ENCODE measurements around the gene AHRR. TPM values are rescaled to one million over a fixed set of nuclear protein-coding genes. Genes with fewer than 3 reads are reported as not detected.
A peak's percentile ranks its signal among the peaks of the same experiment; 100 is the strongest.

AHRR gene
- total RNA-seq, 2 donors from 2014 or later, result 0.80 to 4.4 TPM

DNA sequence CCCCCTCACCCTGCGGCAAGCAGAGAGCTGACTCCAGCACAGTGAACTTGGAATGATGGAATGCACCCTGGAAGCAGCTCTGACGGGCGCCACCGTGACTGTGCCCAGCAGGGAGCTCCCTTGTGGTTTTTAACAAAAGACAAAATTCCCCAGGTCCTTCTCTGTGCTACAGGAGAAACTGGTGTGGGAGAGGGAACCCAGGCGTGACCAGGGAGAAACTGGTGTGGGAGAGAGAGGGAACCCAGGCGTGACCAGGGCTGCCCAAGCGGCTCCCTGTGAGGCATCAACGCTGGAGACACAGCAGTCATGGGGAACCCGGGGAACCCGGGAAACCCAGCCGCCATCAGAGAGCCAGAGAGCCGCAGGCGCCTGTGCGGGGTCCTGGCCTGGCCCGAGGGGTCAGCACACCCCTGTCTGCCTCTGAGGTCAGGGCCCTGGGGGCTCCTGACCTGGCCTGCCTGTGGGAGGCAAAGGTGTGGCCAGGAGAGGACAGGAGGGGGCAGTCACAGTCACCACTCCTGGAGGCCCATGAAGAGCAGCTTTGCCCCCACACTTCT lies 3.1 kb upstream of the AHRR start:
- Mint-ChIP-seq H3K36me3 (ENCODE audit: low read depth) (peaks cover 3% of the 10 kb centered on the region), H3K27ac (no peak overlapping the region), H3K27me3 (peaks cover 12% of the 10 kb centered on the region), H3K4me3 (no peak overlapping the region), H3K4me1 (peaks cover 7% of the 10 kb centered on the region)
- no peak for ATAC-seq
- H3K9me3 ChIP-seq (ENCODE audit: control insufficient read depth, low read length, poor library complexity, severe bottlenecking), result no peaks in the 10 kb centered on the region
- no peak for DNase-seq

DNA sequence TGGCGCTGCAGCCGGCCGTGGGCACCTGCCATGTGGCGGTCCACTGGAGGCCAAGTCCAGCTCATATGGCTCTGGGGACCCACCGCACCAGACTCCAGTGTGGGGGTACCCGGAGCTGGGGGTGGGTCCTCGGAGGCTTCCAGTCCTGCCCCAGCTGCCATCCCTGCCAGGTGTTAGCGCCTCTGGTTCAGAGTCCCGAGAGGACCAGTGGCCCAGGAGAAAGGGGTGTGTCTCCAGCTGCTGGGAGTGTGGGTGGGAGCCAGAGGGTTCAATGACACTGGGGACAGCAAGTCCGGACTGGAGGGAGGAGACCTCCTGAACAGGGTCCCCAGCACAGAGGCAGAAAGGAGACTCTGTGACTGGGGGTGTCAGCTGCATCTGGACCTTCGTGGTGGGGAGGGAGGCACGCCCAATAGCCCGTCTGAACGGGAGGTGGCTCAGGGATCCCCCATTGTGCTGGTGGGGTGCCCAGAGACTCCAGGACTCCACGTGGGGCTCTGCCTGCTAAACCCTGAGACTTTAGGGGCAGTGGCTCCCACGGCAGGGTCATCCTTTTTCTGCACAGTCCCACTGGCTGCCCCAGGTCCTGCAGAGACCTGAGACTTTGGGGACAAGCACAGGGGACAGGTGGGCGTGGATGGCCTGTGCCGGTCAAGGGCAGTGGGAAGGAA lies 2.4 kb upstream of the AHRR start:
- Mint-ChIP-seq H3K27ac (no peak overlapping the region), H3K27me3 (peaks cover 12% of the 10 kb centered on the region), H3K4me1 (peaks cover 7% of the 10 kb centered on the region), H3K36me3 (ENCODE audit: low read depth) (peaks cover 3% of the 10 kb centered on the region), H3K4me3 (no peak overlapping the region)
- ATAC-seq (no peak), DNase-seq (no peak)
- no peaks in the 10 kb centered on the region for H3K9me3 ChIP-seq (ENCODE audit: control insufficient read depth, low read length, poor library complexity, severe bottlenecking)

DNA sequence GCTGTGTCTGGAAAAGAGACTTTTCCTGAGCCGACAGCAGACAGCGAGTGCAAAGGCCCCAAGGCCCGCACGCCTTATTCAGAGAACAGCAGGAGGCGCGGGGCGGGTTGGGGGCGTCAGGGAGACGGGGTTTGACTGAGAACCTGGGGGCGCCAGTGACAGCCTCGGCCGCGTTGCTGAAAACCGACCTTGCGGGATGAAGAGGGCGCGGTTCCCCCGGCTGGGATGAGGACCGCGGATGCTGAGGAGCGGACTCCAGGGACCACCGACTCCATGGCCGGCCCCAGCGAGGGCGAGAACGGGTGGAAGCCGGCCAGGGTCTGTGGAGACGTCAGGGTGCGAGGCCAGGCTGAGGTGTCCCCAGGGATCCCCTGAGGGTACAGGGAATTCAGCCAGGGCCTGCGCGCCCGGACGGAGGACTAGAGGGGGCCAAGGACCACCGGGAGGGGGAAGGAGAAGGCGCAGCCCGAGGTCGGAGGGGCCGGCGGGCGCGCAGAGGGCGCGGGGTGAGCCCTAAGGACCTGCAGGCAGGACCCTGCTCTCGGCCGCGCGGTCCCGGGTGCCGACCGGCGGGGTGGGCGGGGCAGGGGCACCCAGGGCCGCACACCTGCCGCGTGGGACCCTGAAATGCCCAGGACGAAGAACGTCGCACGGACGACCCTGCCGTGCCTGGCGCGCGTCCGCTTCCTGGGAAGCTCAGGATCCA lies 837 bp upstream of the AHRR start:
- no peaks in the 10 kb centered on the region for H3K9me3 ChIP-seq (ENCODE audit: control insufficient read depth, low read length, poor library complexity, severe bottlenecking)
- DNase-seq, result no peak
- H3K27me3 Mint-ChIP-seq, result peaks cover 18% of the 10 kb centered on the region
- H3K36me3 Mint-ChIP-seq (ENCODE audit: low read depth), result peaks cover 3% of the 10 kb centered on the region
- H3K4me1 Mint-ChIP-seq, result peaks cover 7% of the 10 kb centered on the region
- ATAC-seq, result no peak
- peak overlapping the region; percentile 86 for H3K4me3 Mint-ChIP-seq
- H3K27ac Mint-ChIP-seq, result no peak overlapping the region

DNA sequence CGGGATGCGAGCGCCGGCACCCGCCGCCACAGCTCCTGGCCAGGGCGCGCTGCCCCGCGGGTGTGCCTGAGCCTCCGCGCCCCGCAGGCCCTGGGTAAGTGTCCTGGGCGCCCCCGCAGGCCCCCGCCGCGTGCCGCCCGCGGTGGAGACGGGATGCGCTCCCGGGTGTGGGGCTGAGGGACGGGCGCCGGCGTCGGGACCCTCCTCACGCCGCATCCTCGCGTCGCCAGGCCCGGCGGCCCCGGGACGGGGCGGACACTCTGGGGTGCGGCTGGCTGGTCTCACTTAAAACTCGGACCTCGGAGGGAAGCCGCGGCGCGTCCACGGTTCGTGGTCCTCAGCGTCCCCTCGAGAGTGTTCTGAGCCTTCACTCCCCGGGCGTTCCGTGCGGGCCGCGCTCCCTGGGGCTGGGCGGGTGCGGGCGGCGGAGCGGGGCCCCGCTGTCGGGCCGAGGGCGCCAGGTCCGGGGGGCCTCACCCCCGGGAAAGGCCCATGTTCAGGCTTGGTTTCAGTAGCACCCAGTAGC lies 275 bp downstream of the AHRR start:
- ATAC-seq, result no peak
- Mint-ChIP-seq H3K4me3 (no peak overlapping the region), H3K27ac (no peak overlapping the region), H3K4me1 (peaks cover 7% of the 10 kb centered on the region), H3K27me3 (peaks cover 28% of the 10 kb centered on the region), H3K36me3 (ENCODE audit: low read depth) (no peaks in the 10 kb centered on the region)
- no peak for DNase-seq
- H3K9me3 ChIP-seq (ENCODE audit: control insufficient read depth, low read length, poor library complexity, severe bottlenecking), result no peaks in the 10 kb centered on the region

DNA sequence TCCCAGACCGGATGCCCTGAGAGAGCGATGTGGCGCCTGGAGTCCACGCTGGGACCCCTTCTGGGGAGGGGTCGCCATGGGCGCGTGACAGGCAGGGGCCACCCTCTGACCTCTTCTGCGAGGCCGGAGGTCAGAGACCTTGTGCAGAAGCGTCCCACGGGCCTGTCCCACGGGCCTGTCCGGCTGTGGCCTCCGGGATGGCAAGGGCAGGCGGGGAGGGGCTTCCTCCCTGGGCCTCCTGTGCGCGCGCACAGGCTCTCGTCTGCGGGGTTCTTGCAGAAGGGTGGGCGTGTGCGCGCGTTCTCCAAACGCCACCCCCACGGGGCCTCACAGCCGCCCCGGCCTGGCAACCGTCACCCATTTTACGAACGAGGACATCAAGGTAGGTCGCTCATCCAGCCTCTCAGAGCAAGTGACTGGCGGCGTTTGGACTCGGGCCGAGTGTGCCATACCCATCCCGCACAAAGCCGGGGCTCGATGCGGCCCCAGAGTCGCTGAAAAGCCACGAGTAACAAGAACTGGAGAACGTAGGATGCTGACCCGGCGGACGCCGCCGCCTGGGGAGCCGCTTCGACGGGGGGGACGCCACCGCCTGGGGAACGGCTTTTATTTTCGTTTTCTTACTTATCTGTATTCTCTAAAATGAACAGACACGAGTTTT lies 897 bp downstream of the AHRR start:
- peaks cover 32% of the 10 kb centered on the region for H3K27me3 Mint-ChIP-seq
- peak; percentile 29 for ATAC-seq
- H3K4me1 Mint-ChIP-seq, result peaks cover 7% of the 10 kb centered on the region
- H3K27ac Mint-ChIP-seq, result no peak overlapping the region
- peak overlapping the region; percentile 60 for H3K4me3 Mint-ChIP-seq
- H3K36me3 Mint-ChIP-seq (ENCODE audit: low read depth), result no peaks in the 10 kb centered on the region
- DNase-seq, result no peak
- no peaks in the 10 kb centered on the region for H3K9me3 ChIP-seq (ENCODE audit: control insufficient read depth, low read length, poor library complexity, severe bottlenecking)

DNA sequence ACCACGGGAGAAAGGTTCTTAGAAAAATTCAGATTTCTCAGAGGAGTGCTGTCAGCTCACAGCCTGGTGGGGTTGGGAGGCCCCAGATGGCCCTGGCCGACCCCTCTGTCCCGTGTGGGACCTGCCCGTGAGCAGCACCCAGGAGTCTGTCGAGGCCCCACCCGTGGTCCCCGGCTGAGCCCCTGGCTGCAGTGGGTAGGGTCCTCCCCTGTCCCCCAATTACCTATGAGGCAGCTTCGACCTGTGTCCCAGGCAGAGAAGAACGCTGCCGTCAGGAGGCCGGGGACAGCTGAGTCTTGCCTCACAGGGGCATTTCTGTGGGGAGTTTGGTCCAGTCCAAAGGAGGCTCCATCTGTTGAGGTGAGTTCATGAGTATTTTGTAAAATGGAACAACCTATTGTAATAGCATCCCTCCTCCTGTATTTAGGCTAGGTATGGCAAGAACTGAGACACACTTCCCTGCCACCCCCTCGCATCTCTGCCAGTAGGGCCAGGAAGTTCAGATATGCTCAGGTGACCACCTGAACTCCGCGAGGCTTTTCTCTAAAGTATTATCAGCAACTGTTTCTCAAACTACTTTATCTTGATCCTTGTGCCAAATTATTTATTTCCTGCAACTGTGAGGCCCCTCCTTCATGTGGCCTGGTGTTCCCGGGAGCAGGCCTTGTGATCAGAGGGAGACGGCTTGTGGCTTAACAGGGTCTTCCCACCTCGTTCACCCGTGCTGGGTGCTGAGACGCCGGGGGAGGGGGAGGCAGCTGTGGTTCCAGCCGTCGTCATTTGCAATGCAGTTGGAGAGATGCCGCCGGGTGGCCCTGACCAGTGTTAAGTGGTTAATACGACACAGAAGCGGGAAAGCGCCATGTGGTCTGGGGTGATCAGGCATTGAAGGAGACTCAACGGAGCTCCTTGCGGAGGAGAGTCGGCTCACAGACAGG lies 1.7 kb downstream of the AHRR start:
- H3K4me3 Mint-ChIP-seq, result peak overlapping the region; percentile 60
- H3K9me3 ChIP-seq (ENCODE audit: control insufficient read depth, low read length, poor library complexity, severe bottlenecking), result no peaks in the 10 kb centered on the region
- no peaks in the 10 kb centered on the region for H3K36me3 Mint-ChIP-seq (ENCODE audit: low read depth)
- ATAC-seq (no peak), DNase-seq (no peak)
- H3K4me1 Mint-ChIP-seq, result peaks cover 7% of the 10 kb centered on the region
- H3K27ac Mint-ChIP-seq, result no peak overlapping the region
- peaks cover 34% of the 10 kb centered on the region for H3K27me3 Mint-ChIP-seq

DNA sequence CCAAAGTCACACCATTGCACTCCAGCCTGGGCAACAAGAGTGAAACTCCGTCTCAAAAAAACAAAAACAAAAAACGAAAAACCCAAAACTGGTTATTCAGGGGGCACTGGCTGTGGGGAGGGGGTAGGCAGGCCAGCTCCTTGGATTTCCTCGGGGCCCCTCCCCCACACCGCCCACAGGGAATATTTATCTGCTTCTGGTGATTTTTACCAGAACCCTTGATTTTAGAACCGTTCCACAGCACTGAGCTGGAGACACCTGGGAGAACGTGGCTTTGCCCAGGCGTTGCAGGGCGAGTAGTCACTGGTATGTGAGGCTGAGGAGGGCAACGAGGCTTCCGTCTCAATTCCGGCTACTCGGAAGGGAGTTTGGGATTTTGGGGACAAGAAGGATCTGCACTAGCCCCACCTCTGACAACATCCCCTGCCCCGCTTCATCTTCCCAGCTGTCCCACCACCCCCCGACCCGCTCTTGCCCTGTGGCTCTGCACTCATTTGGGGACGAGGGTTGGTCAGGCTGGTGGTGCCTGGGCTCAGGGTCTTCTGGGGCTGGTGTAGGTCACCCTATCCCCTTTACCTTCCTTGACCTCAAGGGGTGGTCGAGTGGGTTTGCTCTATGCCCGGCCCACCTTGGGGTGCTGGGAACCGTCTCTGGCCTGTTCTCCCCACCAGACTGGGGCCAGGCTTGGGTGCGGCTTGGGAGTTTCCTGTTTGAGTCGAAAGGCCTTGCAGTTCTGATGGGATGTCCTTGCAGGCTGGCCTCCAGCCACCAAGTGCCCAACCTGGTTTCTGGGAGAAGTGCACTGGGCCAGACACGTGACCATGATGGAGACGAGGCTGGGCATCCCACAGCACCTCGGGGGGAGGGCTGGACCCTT lies 3.5 kb downstream of the AHRR start:
- ATAC-seq (no peak), DNase-seq (no peak)
- H3K9me3 ChIP-seq (ENCODE audit: control insufficient read depth, low read length, poor library complexity, severe bottlenecking), result no peaks in the 10 kb centered on the region
- Mint-ChIP-seq H3K4me3 (no peak overlapping the region), H3K27ac (no peak overlapping the region), H3K27me3 (peaks cover 41% of the 10 kb centered on the region), H3K4me1 (peaks cover 4% of the 10 kb centered on the region), H3K36me3 (ENCODE audit: low read depth) (peaks cover 2% of the 10 kb centered on the region)

DNA sequence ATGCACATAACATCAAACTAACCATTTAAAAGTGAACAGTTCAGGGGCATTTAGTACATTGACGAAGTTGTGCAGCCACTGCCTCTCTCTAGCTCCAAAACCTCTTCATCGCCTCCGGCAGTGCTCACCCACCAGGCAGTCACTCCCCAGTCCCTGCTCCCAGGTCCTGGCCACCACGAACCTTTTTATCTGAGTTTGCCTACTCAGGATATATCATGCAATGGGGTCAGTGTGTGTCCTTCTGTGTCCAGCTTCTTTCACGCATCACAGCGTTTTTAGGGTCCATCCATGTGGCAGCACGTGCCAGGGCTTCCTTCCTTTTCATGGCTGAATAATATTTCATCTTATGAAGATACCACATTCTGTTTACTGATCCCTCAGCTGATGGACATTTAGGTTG lies 4.6 kb downstream of the AHRR start:
- ATAC-seq (no peak), DNase-seq (no peak)
- Mint-ChIP-seq H3K4me1 (no peaks in the 10 kb centered on the region), H3K36me3 (ENCODE audit: low read depth) (peaks cover 3% of the 10 kb centered on the region), H3K27me3 (peaks cover 34% of the 10 kb centered on the region), H3K4me3 (no peak overlapping the region), H3K27ac (no peak overlapping the region)
- H3K9me3 ChIP-seq (ENCODE audit: control insufficient read depth, low read length, poor library complexity, severe bottlenecking), result no peaks in the 10 kb centered on the region

DNA sequence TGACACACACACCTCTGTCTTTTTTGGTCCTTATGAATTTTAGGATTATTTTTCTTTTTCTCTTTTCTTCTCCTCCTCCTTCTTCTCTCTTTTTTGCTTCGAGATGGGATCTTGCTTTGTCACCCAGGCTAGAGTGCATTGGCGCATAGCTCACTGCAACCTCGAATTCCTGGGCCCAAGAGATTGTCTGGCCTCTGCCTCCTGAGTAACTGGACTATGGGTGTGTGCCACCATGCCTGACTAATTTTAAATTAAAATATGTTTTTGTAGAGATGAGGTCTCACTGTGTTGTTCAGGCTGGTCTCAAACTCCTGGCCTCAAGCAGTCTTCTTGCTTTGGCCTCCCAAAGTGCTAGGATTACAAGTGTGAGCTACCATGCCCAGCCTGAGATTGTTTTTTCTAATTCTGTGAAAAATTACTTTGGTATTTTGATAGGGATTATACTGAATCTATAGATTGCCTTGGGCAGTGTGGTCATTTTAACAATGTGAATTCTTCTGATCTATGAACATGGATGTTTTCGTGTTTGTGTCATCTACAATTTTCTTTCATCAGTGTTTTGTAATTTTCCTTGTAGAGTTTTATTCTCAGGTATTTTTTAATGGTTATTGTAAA lies 7.7 kb downstream of the AHRR start:
- no peak overlapping the region for H3K4me3 Mint-ChIP-seq
- peaks cover 10% of the 10 kb centered on the region for H3K4me1 Mint-ChIP-seq

DNA sequence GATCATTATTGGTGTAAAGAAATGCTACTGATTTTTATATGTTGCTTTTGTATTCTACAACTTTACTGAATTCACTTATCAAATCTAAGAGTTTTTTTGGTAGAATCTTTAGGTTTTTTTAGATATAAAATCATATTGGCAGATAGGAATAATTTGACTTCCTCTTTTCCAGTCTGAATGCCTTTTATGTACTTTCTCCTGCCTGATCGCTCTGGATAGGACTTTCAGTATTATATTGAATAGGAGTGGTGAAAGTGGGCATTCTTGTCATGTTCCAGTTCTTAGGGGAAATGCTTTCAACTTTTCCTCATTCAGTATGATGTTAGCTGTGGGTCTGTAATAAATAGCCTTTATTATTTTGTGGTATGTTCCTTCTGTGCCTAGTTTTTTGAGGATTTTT lies 8.3 kb downstream of the AHRR start:
- peaks cover 8% of the 10 kb centered on the region for H3K36me3 Mint-ChIP-seq (ENCODE audit: low read depth)
- H3K9me3 ChIP-seq (ENCODE audit: control insufficient read depth, low read length, poor library complexity, severe bottlenecking), result no peaks in the 10 kb centered on the region
- no peak overlapping the region for H3K27ac Mint-ChIP-seq
- DNase-seq (no peak), ATAC-seq (no peak)
- H3K4me3 Mint-ChIP-seq, result no peak overlapping the region
- peaks cover 14% of the 10 kb centered on the region for H3K4me1 Mint-ChIP-seq
- H3K27me3 Mint-ChIP-seq, result peaks cover 40% of the 10 kb centered on the region

More for the DNA sequence above, 7.7 kb downstream of the AHRR start:
- ATAC-seq, result no peak
- Mint-ChIP-seq H3K36me3 (ENCODE audit: low read depth) (peaks cover 6% of the 10 kb centered on the region), H3K27me3 (peaks cover 34% of the 10 kb centered on the region), H3K27ac (no peak overlapping the region)
- no peaks in the 10 kb centered on the region for H3K9me3 ChIP-seq (ENCODE audit: control insufficient read depth, low read length, poor library complexity, severe bottlenecking)
- no peak for DNase-seq

DNA sequence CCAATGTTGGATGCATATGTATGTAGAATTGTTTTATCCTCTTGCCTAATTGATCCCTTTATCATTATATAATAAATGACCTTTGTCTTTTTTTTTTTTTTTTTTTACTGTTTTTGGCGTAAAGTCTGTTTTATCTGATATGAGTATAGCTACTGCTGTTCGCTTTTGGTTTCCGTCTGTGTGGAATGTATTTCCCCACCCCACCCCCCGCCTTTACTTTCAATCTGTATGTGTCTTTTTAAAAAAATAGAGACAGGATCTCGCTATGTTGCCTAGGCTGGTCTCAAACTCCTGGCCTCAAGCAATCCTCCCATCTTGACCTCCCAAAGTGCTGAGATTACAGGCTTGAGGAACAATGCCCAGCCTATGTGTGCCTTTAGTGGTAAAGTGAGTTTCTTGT lies 11.3 kb downstream of the AHRR start:
- Mint-ChIP-seq H3K36me3 (ENCODE audit: low read depth) (peaks cover 8% of the 10 kb centered on the region), H3K4me3 (no peak overlapping the region), H3K4me1 (peaks cover 21% of the 10 kb centered on the region), H3K27ac (no peak overlapping the region), H3K27me3 (peaks cover 33% of the 10 kb centered on the region)
- H3K9me3 ChIP-seq (ENCODE audit: control insufficient read depth, low read length, poor library complexity, severe bottlenecking), result no peaks in the 10 kb centered on the region
- ATAC-seq (no peak), DNase-seq (no peak)

Data from T-helper 17 cell (primary cell).